ENCODE measurements around the gene RFT1.

The RFT1 gene

DNA sequence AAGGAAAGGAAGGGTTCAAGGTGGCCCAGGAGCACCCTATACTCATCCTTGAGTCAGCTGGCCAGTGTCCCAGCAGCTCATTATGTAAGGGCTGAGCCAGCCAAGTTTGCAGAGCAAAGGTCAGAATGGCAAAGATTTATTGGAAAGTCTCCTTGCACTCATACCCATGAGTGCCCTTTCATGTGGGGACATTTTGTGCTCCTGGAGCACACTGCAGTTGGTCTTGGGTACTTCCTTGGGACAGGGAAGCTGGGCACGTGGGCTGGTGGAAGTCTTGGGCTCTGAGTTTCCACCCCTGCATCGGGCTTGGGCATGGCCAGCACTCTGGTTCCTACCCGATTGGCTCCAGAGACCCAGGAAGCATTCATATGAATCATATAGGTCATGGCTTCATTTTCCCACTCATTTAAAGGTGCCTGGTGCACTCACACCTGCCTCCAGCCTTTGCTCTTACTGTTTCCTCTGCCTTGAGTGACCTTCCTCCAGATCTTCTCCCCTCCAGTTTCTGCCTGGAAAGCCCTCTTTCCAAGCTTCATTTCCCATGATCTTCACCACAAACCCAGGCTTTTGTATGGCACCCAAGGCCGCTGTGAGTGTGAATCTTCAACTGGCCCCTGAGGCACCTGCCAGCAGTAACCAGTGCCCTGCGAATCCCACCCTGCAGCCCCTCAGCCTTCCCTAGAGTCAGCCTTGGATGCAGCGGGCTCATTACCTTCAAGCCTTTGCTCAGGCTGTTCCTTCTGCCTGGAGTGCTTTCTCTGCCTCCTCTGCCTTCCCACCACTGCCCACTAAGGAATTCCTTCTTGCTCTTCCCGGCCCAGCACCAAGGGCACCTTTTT, 20.2 kb upstream of the RFT1 start:
- peak; percentile 74 for DNase-seq (ENCODE audit: low spot score)

DNA sequence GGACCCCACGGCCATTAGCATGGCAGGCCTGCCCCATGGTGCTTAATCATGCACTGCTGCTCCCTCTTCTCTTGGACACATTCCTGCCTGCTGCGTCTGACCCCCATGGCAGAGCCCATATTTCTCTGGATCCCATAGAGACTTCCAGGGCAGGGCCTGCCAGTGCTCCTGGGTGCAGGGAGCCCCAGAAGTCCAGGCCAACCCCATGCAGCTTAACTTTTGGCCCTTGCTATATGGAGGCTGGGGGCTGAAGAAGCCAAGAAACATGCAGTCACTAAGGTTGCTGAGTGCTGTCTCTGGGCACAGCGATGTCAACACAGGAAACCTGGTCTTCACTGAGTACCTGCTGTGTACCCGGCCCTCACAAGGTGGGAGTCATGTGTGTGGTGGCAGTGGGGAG, 19.5 kb upstream of the RFT1 start:
- DNase-seq (ENCODE audit: low spot score) = no peak

DNA sequence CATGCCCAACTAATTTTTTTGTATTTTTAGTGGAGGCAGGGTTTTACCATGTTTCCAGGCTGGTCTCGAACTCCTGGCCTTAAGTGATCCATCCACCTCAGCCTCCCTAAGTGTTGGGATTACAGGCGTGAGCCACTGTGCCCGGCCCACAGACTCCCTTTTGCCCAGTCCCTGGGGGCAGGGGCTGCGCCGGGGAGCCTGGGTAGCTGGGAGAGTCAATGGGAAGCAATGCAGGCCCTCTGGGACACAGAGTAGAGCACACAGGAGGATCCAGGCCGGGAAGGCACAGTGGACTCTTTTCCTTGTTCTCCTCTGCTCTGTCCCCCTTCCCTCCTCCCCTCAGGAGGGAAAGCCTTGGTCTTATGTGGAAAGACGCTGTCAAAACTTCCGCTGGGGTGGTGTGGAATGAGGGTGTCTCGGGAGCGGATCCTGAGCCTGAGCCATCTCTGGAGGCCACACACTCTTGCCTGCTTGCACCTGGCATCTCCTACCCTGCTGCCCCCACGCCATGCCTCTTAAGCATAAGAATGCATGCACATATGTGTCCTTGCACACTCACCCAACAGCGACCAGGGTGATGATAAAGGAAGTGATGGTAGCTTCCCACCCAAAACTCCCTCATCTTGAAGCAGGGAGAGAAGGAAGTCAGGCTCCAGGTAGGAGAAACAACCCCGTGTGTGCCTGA, 18.9 kb upstream of the RFT1 start:
- no peak for DNase-seq (ENCODE audit: low spot score)

DNA sequence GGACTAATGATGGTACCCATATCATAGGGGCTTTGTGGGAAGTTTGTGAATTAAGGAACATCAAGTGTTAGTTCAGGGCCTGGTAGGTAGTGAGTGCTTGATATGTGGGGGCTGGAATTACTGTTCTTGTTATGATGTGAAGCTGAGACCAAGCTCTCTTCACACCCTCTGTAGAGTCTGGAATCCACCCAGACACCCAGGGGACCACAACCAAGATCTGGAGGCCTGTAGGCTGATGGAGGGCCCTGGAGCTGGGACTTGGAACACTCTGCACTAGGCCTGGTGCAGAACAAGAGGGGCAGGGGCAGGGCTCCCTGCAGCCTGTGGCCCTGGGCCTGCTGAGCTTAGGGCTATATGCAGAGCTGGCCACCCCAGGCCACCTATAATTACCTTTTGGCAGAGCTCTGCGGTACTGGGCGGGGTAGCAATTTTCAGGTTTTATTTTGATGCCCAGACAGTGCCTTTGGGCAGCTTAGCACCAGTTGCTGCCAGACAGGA, 17.7 kb upstream of the RFT1 start:
- no peak for DNase-seq (ENCODE audit: low spot score)

DNA sequence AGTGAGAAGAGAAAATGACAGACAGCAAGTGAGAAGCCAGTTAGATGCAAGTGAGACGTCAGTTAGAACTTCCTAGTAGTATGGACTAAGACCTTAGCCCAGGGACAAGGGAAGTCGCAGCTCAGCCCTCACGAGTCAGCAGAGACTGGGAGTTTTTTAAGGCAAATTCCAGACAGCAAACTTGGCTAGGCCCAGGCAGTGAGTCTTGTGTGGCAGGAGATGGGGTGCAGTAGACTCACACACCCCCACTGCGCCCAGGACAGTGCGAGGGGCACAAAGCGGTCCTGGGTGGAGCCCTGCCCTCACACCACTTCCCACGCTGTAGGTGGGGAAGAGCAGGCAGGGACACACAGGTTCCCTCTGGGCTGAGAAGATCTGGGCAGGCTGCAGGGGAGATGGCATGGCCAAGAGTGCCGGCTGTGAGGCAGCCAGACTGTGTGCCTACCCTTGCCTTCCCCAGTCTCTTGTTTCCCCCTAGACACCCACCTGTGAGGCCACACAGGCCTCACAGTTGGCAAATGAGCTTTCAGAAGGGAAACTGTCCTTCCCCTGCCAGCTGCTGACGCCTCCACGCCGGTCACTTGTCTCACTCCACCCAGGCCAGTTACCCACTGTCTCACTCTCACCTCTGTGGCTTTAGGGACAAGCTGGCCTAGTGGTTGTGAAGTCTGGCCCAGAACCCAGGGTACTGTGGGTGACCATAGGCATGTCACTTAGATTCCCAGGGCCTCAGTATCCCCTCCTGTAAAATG, 17.1 kb upstream of the RFT1 start:
- DNase-seq (ENCODE audit: low spot score) = peak; percentile 21

DNA sequence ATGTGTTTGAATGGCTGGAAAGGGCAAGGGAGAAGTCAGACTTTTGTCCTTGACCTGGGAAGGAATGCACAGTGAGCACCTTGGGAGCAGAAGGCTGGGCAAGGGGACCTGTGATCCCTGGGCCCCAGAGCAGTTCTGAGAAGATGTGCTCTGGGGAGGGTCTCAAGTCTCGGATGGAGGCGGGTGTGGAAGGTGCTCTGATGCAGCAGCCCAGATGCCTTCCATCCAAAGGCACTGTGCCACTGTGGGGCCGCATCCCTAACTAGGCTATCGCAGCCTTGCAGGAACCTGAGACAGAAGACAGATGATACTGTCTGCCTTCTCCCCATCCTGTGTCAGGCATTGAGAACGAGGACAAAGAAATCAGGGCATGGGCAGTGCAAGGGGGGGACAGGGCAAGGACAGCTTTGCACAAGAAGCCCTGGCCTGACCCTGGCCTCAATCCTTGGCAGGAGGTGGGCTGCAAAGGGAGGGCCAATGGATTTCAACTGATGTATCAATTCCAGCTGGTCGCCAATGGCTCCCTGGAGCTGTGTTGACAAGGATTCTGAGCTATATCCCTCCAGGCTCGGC, 16.2 kb upstream of the RFT1 start:
- no peak for DNase-seq (ENCODE audit: low spot score)

DNA sequence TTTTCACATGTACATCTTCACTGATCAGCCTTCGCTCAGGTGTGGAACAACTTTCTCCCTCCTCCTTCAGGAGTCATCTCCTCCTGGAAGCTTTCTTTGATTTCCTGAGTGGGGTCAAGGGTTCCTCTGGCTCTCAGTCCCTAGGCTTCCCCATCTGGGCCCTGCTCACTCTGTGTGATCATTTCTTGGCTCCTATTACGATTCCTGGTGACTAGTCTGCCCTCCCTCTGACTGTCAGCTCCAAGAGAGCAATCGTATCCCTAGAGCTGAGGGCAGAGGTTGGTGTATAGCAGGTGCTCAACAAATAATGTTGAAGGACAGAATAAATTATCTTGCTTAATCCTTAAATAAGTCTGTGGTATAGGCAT, 15.5 kb upstream of the RFT1 start:
- no peak for DNase-seq (ENCODE audit: low spot score)

DNA sequence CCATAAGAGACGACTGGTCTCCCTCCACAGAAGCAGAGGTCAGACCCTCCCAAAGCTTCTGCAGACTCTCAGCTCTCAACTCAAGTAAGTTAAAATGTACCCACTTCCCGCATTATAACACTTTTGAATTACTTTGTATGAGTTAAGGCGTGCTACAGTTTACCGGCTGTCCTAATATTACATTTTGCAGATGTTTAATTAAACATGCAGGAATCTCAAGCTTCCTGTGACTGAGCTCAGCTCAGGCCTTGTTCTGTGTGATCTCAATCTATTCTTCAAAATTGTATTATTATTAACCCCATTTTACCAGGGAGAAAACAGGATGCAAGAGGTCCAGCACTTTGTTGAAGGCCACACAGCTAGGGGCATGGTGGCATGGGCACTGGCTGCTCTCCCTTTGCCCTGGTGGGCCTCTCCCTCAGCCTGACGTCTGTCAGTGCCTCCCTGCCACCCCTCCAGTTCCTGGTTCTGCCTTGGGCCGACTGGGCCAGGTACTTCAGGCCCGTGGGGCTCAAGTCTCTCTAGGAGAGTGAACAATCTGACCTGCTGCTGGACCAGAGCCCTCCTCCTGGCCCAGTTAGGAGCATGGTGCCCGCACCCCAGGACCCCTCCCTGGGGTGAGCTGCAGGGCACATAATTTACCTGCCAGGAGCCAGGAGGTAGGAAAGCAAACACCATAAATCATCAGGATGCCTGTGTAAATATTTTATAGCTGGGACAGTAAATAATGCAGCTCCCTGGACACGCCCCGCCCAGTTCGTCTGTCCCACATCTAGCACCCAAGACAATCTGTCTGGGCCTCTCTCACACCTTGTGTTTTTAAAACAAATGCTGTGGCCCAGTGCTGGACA, 14.9 kb upstream of the RFT1 start:
- DNase-seq (ENCODE audit: low spot score) = no peak

DNA sequence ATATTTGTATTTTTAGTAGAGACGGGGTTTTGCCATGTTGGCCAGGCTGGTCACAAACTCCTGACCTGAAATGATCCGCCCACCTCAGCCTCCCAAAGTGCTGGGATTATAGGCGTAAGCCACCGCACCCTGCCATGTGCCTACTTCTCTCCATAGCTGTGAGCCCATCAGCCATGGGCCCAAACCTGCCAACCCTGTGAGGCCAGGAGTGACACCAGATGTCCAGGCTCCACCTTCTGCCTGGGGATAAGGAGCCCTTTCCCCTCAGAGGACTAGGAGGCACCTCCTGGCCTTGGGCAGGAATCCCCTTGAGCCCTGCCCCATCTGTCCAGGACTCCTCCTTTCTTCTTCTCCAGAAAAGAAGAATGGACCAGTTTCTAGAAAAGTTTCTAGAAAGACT, 14.2 kb upstream of the RFT1 start:
- no peak for DNase-seq (ENCODE audit: low spot score)

DNA sequence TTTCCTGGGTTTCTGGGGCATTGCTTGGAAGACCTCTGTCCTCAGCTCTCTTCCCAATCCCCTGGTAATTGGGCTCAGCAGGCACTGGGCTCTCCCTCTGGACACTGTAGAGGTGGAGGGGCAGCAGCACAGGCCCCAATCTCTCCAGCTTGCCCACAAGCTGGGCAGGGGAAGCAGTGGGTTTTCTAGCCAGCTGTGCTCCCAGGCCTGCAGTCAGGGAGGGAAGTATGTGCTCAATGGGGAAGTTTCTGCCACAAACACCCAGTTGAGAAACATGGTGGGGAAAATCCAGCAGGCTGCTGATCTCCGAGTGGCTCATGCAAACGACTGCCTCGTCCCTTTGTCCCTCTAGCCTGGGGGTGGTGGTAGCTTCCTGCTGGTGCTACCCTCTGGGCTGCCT, 12.8 kb upstream of the RFT1 start:
- DNase-seq (ENCODE audit: low spot score) = no peak

DNA sequence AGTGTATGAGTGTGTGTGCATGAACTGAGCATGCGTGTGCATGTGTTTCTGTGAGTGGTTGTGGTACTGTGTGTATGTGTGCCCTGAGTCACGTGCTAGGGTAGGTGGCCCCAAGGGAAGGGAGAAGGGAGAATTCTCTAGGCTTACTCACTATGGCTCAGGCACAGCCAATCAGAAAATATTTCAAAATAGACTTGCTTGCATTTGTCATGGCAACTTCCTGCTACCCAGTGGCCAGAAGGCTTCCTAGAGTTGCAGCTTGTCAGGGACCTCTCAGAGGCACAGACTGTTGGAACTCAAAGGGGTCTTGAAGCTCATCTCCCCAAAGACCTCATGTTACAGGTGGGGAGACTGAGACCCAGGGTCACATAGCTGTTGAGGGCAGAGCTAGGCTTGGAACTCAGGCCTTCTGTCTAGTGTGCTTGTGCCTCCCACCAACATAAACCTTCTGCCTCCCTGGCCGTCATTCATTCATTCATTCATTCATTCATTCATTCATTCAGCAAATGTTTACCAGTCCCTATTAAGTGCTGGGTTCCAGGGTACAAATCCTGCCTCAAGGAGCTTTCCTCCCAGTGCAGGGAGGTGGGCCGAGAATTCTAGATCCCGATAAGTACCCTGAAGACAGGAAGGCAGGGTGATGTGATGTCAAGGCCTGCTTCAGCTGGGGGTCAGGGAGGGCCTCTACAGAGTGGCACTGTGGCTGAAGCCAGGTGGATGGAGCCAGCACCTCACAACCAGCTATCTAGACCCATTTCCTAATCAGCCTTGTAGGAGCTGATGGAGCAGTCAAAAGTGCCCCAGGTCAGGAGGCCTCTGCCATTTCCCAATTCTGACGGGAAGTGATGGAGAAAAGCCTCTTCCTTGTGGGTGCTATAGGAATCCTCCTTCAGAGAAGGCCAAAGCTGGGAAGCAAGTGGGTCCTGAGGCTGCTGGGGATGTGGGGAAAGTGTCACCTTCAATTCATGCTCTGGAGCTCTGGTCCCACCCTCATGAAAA, 10.9 kb upstream of the RFT1 start:
- DNase-seq (ENCODE audit: low spot score) = peak; percentile 86

DNA sequence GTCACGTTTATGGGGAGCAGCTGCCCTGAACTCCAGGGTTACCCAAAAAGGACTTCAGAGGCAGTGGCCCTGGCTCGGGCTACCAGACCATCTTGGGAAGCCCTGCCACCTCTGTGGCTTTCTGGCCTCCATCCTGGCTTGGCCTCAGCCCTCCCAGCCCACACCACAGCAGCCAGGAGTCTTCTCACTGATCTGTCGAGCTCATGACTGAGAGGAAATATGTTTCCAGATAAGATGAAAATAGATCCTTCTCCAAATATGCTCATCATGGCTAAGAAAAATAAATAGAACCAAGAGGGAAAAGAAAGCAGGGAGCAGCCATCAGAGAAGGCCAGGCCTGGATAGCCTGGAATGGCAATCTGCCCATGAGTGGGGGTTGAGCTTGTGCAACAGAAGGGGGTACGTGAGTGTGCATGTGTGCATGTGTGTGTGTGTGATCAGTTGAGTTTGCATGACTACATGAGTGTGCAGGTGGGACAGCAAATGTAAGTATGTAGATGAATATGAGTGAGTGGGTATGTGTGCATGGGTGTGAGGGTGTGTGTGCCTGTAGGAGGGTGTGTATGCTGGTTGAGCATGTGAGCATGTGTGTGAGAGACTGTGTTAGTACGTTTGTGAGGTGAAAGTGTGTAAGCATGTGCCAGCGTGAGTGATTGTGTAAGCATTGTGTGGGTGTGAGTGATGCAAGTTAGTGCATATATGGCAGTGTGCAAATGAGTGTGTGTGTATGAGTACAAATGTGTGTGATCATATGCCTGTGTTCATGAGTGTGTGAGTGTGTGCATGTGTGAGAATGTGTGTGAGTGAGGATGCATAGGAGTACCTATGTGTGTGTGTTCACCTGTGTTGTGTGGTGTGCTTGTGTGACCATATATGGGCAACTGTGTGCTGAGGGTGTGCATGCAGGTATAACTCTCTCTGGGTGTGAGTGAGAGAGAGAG, 9.9 kb upstream of the RFT1 start:
- DNase-seq (ENCODE audit: low spot score) = no peak

DNA sequence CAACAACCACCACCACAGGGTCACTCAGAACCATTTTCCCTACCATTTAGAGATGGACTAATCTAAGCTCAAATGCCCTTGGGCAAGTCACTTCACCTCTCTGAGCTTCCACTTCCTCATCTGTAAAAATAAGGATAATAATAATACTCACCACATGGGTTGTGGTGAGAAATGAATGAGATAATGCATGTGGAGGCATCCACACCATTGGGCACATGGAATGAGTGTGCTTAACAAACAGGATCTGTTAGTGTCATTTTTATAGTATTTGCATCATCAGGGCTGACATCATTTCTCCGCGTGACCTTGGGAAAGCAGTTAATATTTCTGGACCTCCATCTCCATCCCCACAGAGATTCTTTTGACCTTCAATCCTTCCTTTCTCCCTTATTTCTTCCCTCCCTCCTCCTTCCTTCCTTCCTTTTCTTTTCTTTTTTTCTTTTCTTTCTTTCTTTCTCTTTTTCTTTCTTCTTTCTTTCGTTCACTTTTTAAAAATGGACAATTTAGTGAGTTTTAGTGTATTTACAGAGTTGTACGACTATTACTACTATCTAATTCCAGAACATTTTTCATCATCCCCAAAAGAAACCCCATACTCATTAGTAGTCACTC, 7.7 kb upstream of the RFT1 start:
- peak; percentile 63 for DNase-seq (ENCODE audit: low spot score)

DNA sequence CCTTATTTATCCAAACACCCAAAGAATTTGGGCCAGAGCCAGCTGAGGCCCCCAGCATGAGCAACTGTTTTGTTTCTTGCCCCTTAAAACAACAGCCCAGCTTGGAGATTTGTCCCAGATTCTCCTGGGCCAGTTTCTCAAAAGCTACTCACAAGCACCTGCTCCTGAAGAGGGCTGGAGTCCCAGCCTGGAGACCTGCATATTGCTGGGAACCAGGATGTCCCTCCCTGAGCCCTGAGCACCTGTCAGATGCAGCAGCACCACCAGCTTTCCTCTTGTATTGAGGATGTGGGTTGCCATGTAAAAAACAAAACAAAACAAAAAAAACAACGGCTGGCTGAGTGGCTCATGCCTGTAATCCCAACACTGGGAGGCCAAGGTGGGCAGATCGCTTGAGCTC, 7.0 kb upstream of the RFT1 start:
- no peak for DNase-seq (ENCODE audit: low spot score)

DNA sequence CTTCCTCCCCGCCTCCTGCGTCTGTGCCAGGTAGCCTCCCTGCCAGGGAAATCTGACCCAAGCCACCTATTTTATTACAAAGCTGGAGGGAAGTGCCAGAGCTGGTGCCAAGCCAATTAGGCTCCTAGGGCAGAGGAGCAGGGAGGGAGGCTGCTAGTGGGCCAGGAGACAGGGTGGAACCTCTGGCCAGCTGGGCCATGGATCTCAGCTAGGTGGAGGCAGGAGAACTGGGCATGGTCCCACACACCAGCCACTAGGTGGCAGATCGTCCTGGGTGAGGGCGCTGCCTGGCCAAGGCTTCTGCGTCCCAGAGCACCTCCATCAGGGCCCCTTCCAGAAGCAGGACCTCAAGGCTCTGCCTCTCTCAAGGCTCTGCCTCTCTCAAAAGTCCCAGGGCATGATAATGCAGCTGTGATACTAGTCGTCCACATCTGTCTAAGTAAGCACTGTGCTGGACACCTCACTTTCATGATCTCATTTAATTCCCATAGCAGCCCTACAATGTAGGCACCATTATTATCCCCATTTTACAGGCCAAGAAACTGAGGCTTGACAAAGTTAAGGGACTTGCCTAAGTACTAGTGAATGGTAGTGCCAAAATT, 4.5 kb upstream of the RFT1 start:
- DNase-seq (ENCODE audit: low spot score) = peak; percentile 73

DNA sequence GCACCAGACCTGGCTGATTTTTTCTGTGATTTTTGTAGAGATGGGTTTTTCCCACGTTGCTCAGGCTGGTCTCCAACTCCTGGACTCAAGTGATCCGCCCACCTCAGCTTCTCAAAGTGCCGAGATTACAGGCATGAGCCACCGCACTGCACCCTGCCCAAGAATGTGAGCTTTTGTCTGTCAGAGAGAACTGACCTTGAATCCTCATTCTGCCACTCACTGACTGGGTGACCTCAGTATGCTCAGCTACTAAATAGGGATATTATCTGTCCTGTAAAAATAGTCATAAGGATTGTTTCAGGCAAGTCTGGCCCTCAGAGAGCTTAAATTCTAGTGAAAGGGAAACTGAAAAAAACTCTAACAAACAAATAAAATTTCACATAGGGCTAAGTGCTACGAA, 2.1 kb upstream of the RFT1 start:
- DNase-seq (ENCODE audit: low spot score) = no peak

DNA sequence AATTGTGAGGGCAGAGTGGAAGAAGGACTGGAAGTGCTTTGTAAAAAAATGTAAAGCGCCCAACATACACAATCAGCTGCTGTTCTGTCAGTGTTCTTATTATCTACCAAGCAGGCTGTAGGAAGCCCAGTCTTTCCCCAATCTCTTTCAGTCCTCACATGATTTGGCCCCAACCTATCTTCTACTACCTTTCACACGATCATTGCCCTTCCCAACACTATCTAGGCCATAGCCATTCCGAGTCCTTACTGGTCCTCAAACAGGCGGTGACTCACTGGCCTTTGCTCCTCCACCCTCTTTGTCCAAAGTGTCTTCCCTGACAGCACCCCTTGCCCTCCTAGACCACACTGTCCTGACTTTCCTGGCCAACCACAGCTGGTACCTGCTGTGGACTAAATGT, 861 bp upstream of the RFT1 start:
- no peak for DNase-seq (ENCODE audit: low spot score)

DNA sequence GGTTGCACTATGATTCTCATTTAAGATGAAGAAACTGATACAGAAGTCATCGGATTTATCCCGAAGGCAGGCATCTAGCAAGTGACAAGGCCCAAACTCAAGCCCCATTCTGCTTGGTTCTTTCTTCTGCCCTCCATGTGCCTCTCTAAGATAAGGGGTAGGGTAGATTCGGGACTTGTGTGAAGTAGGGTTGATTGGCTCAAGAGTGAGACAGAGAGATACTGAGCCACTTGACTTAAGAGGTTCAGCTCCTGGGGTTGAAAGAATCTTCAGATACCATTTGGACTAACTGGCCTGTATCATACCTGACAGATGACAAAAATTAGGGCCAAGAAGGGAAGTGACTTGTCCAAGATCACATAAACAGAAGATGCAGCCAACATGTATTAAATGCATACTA, 891 bp downstream of the RFT1 start:
- DNase-seq (ENCODE audit: low spot score) = no peak

Measured in kidney tubule cell (primary cell).